ENCODE results near the gene UAP1L1. TPM values are rescaled to one million over a fixed set of nuclear protein-coding genes. Genes with fewer than 3 reads are reported as not detected.
A peak's percentile ranks its signal among the peaks of the same experiment; 100 is the strongest.

The UAP1L1 gene
- total RNA-seq, 2 experiments from 2014 or later: 43.9 to 44.1 TPM

DNA sequence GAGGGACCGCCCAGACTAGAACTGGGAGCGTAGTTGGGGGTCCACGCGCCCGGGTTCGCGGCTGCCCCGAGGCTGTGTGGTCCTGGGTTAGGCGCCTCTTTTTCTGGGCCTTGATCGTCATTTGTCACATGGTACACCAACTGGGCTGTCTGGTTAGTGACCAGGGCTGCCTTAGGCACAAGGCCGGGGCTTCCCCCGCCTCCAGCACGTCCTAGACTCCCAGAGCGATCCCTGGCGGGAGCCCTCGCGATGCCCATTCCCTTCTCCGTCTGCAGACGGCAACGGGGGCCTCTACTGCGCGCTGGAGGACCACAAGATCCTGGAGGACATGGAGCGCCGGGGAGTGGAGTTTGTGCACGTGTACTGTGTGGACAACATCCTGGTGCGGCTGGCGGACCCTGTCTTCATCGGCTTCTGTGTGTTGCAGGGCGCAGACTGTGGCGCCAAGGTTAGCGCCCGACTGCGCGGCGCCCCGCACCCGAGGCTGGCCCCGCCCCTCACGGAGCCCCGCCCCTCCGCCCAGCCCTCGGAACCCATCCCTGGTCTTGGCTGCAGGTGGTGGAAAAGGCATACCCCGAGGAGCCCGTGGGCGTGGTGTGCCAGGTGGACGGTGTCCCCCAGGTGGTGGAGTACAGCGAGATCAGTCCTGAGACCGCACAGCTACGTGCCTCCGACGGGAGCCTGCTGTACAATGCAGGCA lies 1.5 kb downstream of the UAP1L1 start:
- peak overlapping the region; percentile 79 for H3K4me3 Mint-ChIP-seq
- H3K27me3 Mint-ChIP-seq: no peaks in the 10 kb centered on the region
- H3K9me3 Mint-ChIP-seq: no peaks in the 10 kb centered on the region
- H3K4me1 Mint-ChIP-seq: peaks cover 4% of the 10 kb centered on the region
- POLR2A ChIA-PET: interaction anchor here (1.1 to 2.1 kb wide), 3 partner anchors 9 to 17 kb away, joined by 3 to 6 read pairs (median 5); partner anchors contain the start of gene SAPCD2
- no peak for DNase-seq
- peaks cover 11% of the 10 kb centered on the region for H3K36me3 Mint-ChIP-seq
- H3K27ac Mint-ChIP-seq: no peak overlapping the region
- no peak for ATAC-seq (ENCODE audit: low read depth)

DNA sequence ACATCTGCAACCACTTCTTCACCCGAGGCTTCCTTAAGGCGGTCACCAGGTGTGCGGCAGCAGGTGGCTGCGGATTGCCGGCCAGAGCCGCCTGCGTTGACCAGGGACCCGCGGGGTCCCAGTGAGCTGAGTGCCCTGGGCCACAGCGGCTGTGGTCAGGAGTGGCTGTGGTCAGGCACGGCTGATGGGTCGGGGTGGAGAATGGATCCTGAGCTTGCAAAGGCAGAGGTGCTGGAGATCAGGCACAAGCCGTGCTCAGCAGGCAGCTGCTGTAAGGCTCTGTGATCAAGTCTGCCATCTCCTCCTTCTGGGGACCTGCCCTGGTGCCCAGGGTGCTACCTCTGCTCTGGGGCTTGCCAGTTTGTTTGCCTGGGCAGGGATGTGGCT lies 2.1 kb downstream of the UAP1L1 start:
- peaks cover 11% of the 10 kb centered on the region for H3K36me3 Mint-ChIP-seq
- no peak overlapping the region for H3K27ac Mint-ChIP-seq
- ATAC-seq (ENCODE audit: low read depth): no peak
- H3K9me3 Mint-ChIP-seq: no peaks in the 10 kb centered on the region
- peaks cover 4% of the 10 kb centered on the region for H3K4me1 Mint-ChIP-seq
- H3K4me3 Mint-ChIP-seq: peak overlapping the region; percentile 54
- DNase-seq: no peak
- H3K27me3 Mint-ChIP-seq: no peaks in the 10 kb centered on the region
- POLR2A ChIA-PET: interaction anchor here (1.2 to 2.1 kb wide), 2 partner anchors 10 to 17 kb away, joined by 3 to 6 read pairs; partner anchors contain the start of gene SAPCD2

DNA sequence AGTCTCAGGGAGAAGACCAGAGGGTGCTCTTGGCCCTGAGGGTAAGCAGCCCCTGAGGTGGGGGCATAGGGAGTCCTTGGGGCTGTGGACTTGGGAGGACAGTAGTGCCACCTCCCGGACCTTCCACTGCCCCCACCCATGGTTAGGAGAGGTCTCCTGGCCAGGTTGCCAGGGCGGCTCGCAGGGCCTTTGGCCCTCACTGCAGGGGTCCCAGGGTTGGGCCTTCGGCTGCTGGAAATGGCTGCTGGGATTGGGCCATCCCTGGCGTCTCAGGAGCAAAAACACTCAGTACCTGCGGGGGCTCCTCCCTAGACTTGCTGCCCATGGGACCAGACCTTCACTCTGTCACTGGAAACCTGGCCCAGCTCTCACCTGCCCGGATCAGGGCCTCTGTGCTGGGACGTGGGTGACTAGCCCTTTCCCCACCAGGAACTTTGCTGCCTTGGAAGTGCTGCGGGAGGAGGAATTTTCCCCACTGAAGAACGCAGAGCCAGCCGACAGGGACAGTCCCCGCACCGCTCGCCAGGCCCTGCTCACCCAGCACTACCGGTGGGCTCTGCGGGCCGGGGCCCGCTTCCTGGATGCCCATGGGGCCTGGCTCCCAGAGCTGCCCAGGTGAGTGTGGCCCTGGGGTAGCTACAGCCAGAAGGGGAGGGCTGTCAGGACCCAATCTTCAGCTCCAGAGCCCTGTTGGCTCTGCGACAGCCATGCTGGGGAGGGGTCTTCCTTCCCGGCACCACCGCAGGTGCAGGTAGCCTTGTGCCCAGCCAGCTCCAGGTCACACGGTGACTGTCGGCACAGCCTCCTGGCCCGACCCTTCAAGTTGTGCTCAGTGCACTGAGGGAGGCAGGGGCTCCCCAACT lies 3.2 kb downstream of the UAP1L1 start:
- H3K4me1 Mint-ChIP-seq: peaks cover 7% of the 10 kb centered on the region
- peaks cover 11% of the 10 kb centered on the region for H3K36me3 Mint-ChIP-seq
- POLR2A ChIA-PET: interaction anchor here (1.5 to 2.1 kb wide), 2 partner anchors 11 to 161 kb away, joined by 3 to 6 read pairs; partner anchors contain the start of genes SAPCD2 and TUBB4B
- H3K9me3 Mint-ChIP-seq: no peaks in the 10 kb centered on the region
- H3K27me3 Mint-ChIP-seq: no peaks in the 10 kb centered on the region
- H3K27ac Mint-ChIP-seq: no peak overlapping the region
- no peak overlapping the region for H3K4me3 Mint-ChIP-seq
- DNase-seq (no peak), ATAC-seq (ENCODE audit: low read depth) (no peak)

DNA sequence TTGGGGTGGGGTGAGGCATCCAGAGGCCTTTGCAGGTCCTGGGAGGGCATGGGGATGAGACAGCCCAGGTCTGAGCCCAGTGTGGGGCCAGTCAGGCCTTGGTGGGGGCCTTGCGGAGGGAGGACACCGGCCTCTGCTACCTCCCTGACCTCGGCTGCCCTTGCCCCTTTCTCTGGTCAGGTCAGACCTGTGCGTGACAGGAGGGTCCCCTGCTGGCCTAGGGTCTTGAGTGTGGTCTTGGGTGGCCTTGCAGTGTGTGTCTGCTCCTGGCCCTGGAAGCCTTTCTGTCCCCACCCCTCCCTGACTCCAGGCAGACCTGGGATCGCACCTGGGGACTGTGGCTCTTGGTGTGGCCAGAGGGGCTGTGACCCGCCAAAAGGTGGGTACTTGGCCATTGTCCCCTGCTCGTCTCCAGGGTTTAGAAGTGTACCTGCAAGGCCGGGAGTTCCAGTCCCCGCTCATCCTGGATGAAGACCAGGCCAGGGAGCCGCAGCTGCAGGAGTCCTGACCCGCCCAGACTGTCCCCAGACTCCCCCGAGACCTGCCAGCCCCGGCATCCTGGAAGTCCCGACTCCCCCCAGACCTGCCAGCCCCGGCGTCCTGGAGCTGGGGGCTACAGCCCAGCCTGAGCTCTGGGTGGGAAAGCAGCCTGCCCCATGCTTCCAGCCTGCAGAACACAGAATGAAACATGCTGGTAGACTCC lies 5.1 kb downstream of the UAP1L1 start:
- POLR2A ChIA-PET: no interaction called here

DNA sequence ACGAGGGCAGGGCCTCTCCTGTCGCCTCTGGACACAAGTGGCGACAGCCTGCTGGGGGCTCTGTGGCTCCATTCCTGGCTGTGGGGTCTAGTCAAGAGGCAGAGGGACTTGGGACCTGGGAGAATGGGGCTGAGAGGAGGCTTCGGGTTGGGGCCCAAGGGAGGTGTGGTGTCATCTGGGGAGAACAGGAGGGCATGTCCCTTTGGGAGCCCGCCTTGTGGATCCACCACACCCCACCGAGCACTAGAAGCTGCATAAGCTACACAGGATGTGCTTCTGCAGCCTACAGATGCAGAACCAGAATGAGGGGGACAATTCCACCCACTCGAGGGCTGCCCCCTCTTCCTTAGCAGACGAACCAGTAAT lies 5.6 kb downstream of the UAP1L1 start:
- no peak for DNase-seq
- Mint-ChIP-seq H3K4me1 (peaks cover 16% of the 10 kb centered on the region), H3K9me3 (no peaks in the 10 kb centered on the region), H3K36me3 (peaks cover 11% of the 10 kb centered on the region), H3K27me3 (no peaks in the 10 kb centered on the region), H3K27ac (no peak overlapping the region), H3K4me3 (no peak overlapping the region)
- POLR2A ChIA-PET: no interaction called here
- ATAC-seq (ENCODE audit: low read depth): no peak

More for the DNA sequence above, 5.1 kb downstream of the UAP1L1 start:
- DNase-seq (no peak), ATAC-seq (ENCODE audit: low read depth) (no peak)
- Mint-ChIP-seq H3K9me3 (no peaks in the 10 kb centered on the region), H3K27ac (no peak overlapping the region), H3K36me3 (peaks cover 11% of the 10 kb centered on the region), H3K4me3 (no peak overlapping the region), H3K27me3 (no peaks in the 10 kb centered on the region), H3K4me1 (peaks cover 11% of the 10 kb centered on the region)

DNA sequence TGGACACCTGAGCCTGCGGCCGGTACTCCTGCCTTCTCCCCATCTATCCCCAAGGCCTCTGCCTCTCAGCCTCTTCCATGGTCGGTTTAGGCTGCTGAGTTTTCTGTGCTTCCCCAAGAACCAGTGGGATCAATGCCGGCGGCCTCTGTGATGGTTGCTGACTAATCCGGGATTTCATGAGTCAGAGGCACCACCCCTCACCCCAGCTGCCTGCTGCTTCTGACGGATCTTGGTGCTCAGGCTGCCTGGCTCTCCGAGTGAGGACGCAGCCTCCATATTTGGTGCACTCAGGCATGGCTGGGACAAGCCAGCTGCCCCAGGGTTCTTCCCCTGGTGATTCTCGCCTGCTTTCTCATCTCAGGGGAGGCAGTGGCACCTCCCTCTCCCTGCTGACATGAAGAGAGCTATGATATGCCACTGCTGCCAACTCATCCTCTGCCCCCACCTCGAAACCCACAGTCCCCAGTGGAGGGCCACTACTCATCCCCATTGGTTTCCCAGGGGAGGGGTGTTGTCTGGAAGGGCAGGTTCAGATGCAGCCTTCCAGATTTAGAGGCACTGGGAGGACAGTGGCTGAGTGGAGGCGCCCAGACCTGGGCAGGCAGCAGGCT lies 6.2 kb downstream of the UAP1L1 start:
- ATAC-seq (ENCODE audit: low read depth) (no peak), DNase-seq (no peak)
- H3K4me3 Mint-ChIP-seq: no peak overlapping the region
- POLR2A ChIA-PET: interaction anchor here (5.4 kb wide), 1 partner anchor 14 kb away, joined by 75 read pairs; the partner anchor contains the start of gene SAPCD2
- no peaks in the 10 kb centered on the region for H3K9me3 Mint-ChIP-seq
- peaks cover 9% of the 10 kb centered on the region for H3K36me3 Mint-ChIP-seq
- H3K27ac Mint-ChIP-seq: peak overlapping the region; percentile 28
- peaks cover 18% of the 10 kb centered on the region for H3K4me1 Mint-ChIP-seq
- no peaks in the 10 kb centered on the region for H3K27me3 Mint-ChIP-seq

DNA sequence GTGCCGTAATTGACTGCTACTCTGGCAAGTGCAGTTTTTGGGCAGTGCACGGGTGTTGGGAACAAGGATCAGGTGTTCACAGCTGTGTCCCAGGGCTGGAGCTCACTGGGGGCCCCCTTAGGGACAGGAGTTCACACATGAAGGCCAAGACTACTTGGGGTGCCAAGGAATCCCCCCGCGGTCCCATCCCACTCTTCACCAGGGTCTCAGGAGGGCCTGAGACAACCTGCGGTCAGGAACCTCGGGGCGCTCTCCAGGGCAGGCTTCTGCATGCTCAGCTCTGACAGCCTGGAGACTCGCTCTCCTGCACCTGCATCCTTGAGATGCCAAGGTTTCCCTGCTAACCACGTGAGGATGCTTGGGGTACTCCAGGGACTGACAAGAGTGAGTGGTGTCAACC lies 7.2 kb downstream of the UAP1L1 start:
- no peak for ATAC-seq (ENCODE audit: low read depth)
- no peak for DNase-seq
- Mint-ChIP-seq H3K9me3 (no peaks in the 10 kb centered on the region), H3K4me1 (peaks cover 21% of the 10 kb centered on the region), H3K27ac (no peak overlapping the region), H3K36me3 (peaks cover 14% of the 10 kb centered on the region), H3K4me3 (no peak overlapping the region), H3K27me3 (no peaks in the 10 kb centered on the region)
- POLR2A ChIA-PET: interaction anchor here (0.7 to 5.4 kb wide), 3 partner anchors 15 to 544 kb away, joined by 3 to 75 read pairs (median 3); partner anchors contain the start of gene SAPCD2

DNA sequence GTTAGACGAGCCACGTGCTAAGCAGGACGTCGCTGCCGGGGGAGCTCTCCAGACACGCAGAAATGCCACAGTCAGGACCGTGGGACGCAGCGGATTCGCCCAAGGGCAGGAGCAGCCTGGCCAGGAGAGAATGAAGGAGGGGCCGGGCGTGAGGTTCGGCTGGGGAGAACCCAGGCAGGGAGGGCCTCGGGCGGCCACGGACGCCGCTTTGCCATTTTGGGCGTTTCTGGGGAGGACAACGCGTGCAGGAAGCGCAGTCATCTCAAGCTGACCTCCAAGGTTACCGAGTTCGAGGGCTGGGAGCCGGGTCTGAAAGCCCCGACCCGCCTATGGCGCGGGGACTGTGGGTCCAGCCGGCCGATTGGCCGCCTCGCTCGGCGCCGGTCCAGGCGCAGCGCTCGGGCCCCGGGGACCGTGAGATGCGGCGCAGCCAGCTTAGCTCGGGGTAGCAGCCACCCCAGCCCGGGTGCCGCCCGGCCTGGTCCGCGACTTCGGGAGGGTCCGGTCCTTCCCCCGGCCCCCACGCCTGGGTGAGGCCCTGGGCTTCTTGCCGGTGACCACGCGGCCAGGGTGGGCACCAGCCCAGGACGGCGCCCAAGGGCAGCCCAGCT lies 8.7 kb downstream of the UAP1L1 start:
- POLR2A ChIA-PET: interaction anchor here (0.9 to 5.4 kb wide), 20 partner anchors 9 to 285 kb away, joined by 3 to 75 read pairs (median 6); partner anchors contain the start of genes ABCA2, CLIC3, CYSRT1 and DPP7
- Mint-ChIP-seq H3K27ac (peak overlapping the region; percentile 93), H3K27me3 (no peaks in the 10 kb centered on the region), H3K4me3 (peak overlapping the region; percentile 92), H3K9me3 (no peaks in the 10 kb centered on the region), H3K4me1 (peaks cover 22% of the 10 kb centered on the region), H3K36me3 (peaks cover 12% of the 10 kb centered on the region)
- peak; percentile 65 for DNase-seq
- peak; percentile 3 for ATAC-seq (ENCODE audit: low read depth)

DNA sequence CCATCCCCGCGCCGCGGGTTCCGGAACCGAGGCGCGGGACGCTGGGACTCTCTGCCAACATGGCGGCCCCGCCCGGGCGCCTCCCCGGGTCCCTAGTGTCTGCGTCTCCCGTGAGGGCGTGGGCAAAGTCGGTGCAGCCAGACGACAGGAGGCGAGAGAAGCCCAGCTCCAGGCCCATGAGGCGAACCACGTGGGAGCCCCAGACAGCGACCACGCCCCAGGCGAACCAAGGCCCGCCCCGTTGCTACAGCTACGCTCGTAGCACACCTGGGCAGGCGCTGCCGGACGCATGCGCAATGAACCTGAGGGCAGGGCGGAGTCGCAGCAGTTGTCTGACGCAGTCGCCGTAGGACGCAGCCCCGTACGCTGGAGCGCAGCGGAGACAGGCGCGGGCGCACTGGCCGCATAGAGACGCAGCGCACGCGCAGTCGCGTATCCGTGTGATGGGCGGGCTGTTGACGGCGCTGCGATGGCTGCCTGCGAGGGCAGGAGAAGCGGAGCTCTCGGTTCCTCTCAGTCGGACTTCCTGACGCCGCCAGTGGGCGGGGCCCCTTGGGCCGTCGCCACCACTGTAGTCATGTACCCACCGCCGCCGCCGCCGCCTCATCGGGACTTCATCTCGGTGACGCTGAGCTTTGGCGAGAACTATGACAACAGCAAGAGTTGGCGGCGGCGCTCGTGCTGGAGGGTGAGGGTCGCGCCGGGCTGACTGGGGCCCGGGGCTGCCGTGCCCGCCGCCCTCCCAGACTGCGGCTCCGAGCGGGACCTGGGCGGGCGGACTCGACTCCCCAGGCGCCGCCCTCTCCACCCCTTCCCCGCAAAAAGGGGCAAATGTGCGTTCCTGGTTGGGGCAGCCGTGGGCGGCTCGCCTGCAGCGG lies 9.5 kb downstream of the UAP1L1 start, which contains the start of gene MAN1B1:
TSS of gene MAN1B1 (plus strand) at position 455 of the 878 bp plus-strand sequence. CDS start at position 470, 15 bp downstream.
- peaks cover 12% of the 10 kb centered on the region for H3K36me3 Mint-ChIP-seq
- peak within 1 kb of the TSS; percentile 92 for H3K4me3 Mint-ChIP-seq
- peaks cover 23% of the 10 kb centered on the region for H3K4me1 Mint-ChIP-seq
- H3K27ac Mint-ChIP-seq: peak within 1 kb of the TSS; percentile 93
- ATAC-seq (ENCODE audit: low read depth): peak; percentile 89
- POLR2A ChIA-PET: interaction anchor here (0.7 to 5.4 kb wide), 21 partner anchors 9 to 286 kb away, joined by 3 to 75 read pairs (median 5); partner anchors contain the start of genes CLIC3, CYSRT1, DPP7 and NELFB
- H3K9me3 Mint-ChIP-seq: no peaks in the 10 kb centered on the region
- no peaks in the 10 kb centered on the region for H3K27me3 Mint-ChIP-seq
- DNase-seq: peak; percentile 99

DNA sequence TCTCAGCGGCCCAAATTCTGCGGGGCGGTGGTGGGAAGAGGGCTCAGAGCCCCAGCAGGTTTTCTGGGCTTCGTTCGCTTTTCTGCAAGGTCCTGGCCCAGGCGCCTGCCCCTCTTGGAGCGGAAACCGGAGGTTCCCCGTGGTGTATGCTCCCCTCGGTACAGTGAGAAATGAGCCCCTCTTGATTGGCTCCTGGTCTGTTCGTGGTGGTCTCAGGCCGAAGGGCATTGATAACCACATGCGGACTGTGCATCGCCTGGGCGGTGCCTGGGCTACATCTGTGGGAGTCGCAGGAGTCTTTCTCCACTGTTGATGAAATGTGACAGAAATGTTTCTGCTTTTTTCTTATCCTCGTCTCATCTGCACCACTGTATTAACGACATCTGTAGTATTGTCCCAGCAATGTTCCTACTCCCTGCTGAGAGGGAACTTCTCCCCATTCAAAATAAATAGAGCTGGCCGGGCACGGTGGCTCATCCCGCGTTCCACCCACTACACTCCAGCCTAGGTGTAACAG lies 10.2 kb downstream of the UAP1L1 start:
- ATAC-seq (ENCODE audit: low read depth): peak; percentile 2
- Mint-ChIP-seq H3K9me3 (no peaks in the 10 kb centered on the region), H3K27me3 (no peaks in the 10 kb centered on the region), H3K4me3 (peak overlapping the region; percentile 88), H3K36me3 (peaks cover 9% of the 10 kb centered on the region), H3K4me1 (peaks cover 22% of the 10 kb centered on the region), H3K27ac (peak overlapping the region; percentile 87)
- no peak for DNase-seq
- POLR2A ChIA-PET: interaction anchor here (0.9 to 5.4 kb wide), 15 partner anchors 8 to 287 kb away, joined by 3 to 75 read pairs (median 8); partner anchors contain the start of genes CYSRT1, DPP7, PAXX and RABL6

DNA sequence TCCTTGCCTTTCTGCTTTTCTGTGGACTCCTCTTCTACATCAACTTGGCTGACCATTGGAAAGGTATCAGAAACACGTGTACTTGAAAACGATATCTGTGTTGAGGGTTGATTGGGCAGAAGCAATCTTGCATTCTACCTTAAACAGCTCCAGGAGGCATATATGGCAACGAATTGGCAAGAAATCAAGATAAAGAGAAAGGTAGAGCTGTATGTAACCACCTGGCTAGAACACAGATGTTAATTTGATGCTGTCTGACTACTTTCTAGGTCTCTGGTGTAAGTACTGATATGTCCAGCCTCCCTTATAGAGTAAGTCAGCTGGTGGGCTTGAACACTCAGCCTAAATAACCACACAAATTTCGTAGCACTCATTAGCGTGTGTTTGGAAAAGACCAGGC lies 10.8 kb downstream of the UAP1L1 start:
- H3K4me1 Mint-ChIP-seq: peaks cover 22% of the 10 kb centered on the region
- no peaks in the 10 kb centered on the region for H3K27me3 Mint-ChIP-seq
- peak overlapping the region; percentile 88 for H3K4me3 Mint-ChIP-seq
- no peaks in the 10 kb centered on the region for H3K9me3 Mint-ChIP-seq
- DNase-seq (no peak), ATAC-seq (ENCODE audit: low read depth) (no peak)
- POLR2A ChIA-PET: interaction anchor here (1.2 to 5.4 kb wide), 7 partner anchors 8 to 152 kb away, joined by 4 to 75 read pairs (median 28); partner anchors contain the start of genes CYSRT1, DPP7, RNF208 and SAPCD2
- peaks cover 11% of the 10 kb centered on the region for H3K36me3 Mint-ChIP-seq
- H3K27ac Mint-ChIP-seq: peak overlapping the region; percentile 87

Measured in activated naive CD8-positive, alpha-beta T cell treated with anti-CD3 and anti-CD28 coated beads, Interleukin-2, amount 10 ng/mL, durations not matched to agents 7 days and 5 days (primary cell).